HG03521 (cell line): Measurements from ENCODE around the gene ZBTB32.
"Not testable (repeated sequence)": the region's sequence is repeated elsewhere in the genome, so short reads cannot be mapped to it uniquely, and the experiment has no call there.

Source experiments
- ATAC-seq: cut with Tn5 transposase; IDR thresholded peaks from one replicate; pipeline ENCODE4 v1.9.1; 2021; ENCODE audit warnings: mild to moderate bottlenecking, moderate library complexity; ENCODE audit not compliant: unreplicated experiment

Gene ZBTB32, protein sequence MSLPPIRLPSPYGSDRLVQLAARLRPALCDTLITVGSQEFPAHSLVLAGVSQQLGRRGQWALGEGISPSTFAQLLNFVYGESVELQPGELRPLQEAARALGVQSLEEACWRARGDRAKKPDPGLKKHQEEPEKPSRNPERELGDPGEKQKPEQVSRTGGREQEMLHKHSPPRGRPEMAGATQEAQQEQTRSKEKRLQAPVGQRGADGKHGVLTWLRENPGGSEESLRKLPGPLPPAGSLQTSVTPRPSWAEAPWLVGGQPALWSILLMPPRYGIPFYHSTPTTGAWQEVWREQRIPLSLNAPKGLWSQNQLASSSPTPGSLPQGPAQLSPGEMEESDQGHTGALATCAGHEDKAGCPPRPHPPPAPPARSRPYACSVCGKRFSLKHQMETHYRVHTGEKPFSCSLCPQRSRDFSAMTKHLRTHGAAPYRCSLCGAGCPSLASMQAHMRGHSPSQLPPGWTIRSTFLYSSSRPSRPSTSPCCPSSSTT

DNA sequence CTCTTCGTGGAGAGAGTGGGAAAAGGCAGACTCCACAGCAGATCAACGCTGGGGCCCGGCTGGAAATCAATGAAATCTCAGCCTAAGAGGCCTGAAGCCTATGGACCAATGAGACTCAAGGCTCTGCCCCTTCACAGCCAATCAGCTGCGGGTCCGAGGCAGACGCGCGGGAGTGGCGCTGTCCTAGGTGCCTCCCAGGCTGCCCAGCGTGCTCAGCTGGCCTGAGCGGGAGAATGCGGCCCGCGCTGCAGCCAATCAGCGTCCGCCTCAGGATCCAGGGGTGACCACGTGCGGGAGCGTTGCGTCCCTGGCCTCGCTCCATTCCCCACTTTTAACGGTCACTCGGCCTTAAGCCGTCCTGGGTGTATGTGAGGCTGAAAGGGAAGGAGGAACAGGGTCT is at the start of gene ZBTB32:
ZBTB32 (plus strand) TSS at position 341 of the 400 bp plus-strand sequence. CDS start 10,069 bp downstream, outside the sequence.
- ATAC-seq: no peak

DNA sequence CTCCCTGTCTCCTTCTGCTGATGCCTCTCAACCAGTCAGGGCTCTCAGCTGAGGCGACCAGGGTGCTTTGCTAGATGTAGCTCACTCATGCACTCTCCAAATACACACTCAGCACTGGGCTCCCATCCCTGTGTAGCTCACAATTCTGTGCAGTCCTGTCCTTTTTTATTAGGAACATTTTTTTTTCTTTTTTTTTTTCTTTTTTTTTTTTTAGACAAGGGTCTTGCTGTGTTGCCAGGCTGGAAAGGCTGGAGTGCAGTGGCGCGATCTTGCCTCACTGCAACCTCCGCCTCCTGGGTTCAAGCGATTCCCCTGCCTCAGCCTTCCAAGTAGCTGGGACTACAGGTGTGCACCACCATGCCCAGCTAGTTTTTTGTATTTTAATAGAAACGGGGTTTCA is 49.5 kb upstream of the ZBTB32 start:
- ATAC-seq: not testable (repeated sequence)

DNA sequence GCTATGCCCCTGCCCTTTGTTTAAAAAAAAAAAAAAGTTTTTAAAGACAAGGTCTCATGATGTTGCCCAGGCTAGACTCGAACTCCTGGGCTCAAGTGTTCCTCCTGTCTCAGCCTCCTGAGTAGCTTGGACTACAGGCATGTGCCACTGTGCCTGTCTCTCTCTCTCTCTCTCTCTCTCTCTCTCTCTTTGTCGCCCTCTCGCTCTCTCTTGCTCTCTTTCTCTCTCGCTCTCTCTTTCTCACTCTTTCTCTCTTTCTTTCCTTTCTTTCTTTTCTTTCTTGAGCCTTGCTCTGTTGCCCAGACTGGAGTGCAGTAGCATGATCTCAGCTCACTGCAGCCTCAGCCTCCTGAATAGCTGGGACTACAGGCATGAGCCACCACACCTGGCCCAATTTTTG is 48.8 kb upstream of the ZBTB32 start:
- ATAC-seq: no peak

DNA sequence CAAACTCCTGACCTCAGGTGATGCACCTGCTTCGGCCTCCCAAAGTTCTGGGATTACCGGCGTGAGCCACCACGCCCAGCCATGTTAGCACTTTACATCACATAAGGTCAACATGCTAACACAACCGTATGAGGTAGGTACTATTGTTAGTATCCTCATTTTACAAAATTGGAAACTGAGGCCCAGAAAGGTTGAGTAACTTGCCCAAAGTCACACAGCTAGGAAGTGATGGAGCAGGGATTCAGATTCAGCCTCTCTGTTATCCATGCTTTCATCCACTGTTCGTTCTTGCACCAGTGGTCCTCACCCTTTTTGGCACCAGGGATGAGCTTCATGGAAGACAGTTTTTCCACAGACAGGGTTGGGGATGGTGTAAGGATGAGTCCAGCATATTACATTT is 47.7 kb upstream of the ZBTB32 start:
- ATAC-seq: no peak

DNA sequence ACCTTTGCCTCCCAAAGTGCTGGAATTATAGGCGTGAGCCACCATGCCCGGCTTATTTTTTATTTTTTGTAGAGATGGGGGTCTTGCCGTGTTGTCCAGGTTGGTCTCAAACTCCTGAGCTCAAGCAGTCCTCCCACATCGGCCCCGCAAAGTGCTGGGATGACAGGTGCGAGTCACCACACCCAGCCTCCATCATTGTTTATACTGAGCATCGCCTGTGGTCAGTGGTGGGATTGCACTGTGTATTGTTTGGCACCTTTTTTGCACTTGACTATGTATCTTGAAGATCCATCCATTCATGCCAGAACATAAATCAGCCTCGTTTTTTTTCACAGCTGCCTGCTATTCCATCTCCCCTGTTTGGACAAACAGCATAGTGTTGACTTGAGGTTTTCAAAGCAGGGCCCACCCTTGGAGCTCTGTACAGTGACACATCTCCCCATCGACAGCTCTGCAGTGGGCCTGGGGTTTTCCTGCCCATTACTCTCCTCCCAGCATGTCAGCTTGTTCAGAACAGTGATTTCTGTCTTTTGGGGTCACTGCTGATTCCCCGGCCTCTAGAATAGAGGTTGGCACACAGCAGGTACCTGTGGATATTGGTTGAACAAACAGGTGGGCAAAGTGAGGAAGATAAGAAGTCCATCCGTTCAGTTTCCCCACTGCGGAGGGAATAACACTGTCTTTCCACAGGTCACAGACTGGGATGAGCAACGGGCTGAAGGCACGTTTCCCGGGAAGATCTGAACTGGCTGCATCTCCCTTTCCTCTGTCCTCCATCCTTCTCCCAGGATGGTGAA is 46.3 kb upstream of the ZBTB32 start:
- ATAC-seq: no peak

DNA sequence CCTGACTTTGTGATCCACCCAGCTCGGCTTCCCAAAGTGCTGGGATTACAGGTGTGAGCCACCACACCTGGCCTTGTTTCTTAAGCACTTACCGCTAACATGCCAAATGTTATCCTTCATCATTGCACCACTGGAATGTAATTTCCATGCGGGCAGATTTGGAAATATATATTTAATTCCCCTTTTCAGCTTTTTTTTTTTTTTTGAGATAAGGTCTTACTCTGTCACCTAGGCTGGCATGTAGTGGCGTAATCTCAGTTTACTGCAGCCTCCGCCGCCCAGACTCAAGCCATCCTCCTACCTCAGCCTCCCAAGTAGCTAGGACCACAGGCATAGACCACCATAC is 42.4 kb upstream of the ZBTB32 start:
- ATAC-seq: no peak

DNA sequence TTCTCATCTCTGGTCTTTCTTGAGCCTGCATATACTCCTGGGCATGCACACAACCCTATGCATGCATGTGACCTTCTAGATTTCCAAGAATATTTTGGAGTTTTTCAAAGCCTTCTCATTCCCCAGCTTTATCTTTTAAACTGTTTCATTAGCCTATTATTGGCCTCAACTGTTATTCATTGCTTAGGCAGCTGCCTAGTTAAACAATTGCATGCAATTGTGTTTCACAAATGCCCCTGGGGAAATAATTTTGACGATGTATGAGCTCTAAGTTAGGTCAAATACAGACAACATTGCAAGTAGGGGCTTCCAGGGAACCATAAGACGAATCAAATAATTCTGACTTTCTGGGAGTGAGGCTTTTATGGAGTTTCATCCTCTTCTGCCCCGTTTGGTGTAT is 40.4 kb upstream of the ZBTB32 start:
- no peak for ATAC-seq

DNA sequence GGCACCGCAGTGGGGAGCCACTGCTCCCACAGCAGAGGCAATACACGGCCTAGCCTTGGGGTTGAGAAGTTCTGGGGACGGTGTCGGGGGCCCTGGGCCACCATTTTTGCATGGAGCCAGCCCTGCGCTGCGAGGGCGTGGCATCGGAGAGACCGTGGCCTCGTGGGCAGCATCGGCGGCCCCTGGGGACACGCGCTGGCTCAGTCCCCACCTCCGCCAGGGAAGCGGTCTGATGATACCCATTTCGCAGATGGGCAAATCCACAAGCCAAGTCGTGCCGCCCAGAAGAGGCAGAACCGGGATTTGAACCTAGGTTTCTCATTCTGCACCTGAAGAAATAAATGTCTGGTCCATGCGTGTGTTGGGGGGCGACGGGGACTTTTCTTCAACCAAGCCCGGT is 39.2 kb upstream of the ZBTB32 start:
- ATAC-seq: no peak

DNA sequence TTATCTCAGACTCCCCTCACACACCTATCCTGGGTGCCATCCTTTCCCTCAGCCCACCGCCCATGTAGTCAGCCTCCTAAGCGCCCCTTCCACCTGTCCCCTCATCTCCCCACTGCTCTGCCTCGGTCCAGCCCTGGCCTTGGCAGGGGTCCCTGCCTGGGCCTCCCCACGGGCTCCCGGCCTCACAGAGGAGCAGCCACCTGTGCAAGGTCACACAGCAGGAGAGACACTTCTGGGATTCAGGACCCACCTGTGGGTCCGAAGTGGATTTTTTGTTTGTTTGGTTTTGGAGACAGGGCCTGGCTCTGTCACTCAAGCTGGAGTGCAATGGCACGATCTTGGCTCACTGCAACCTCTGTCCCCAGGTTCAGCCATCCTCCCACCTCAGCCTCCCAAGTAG is 38.8 kb upstream of the ZBTB32 start:
- ATAC-seq: no peak

DNA sequence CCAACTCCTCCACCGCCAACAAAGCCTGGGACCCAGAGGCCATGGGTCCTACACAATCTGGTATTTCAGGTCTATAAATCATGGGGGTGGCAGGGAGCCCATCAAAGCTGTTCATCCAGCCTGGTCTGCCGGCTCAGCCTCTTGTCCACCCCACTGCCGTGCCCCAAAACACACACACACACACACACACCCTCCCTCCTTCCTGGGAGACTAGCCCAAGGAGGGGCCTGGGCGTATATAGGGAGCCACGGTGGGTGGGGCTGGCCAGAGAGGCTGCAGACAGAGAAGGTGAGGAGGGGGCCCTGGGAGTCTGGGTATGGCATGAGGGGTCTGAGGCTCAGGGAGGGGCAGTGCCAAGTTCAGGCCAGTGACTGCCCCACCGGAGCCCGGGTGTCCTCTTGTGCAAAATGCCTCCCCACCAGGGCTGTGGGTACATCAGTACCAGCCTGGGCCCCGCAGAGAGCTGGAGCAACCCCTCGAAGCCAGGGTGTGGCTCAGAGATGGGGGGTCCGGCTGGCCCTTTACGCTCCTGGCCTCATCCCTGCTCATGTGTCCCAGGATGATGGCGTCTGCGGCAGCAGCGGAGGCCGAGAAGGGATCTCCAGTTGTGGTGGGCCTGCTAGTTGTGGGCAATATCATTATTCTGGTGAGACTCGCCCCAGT is 38.0 kb upstream of the ZBTB32 start, which contains the start of gene UPK1A:
UPK1A (plus strand) TSS at position 267 of the 663 bp plus-strand sequence; CDS start at position 563, 296 bp downstream.
- ATAC-seq: no peak

DNA sequence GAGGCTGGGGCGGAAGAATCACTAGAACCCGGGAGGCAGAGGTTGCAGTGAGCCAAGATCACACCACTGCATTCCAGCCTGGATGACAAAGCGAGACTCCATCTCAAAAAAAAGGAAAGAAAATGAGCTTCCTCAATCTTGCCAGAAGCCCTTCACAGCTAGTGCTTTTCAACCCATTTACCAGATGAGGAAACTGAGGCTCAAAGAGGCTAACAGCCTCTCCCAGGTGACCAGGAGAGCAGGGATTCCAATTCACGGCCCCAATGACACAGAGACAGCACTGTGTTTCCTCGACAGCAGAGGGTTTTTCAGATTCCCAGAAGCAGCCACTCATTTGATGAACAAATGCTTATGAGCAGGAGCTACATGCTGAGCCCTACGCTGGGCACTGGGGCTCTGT is 34.8 kb upstream of the ZBTB32 start:
- no peak for ATAC-seq

DNA sequence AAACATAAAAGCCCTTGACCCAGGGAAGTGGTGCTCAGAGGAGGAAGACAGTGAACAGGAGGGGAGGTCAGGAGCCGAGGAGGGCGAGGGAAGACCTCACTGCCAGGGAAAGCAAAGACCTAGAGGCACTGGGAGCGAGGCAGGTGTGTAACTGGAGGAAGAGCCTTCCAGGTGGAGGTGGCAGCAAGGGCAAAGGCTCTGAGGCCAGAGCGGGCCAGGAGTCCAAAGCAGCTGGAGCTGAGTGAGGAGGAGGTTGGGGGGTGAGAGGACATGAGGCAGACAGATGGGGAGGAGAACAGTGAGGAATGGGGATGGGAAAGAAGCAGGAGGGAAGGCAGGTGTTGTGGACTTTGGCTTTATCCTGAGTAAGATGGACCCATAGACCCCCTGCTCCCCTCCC is 34.4 kb upstream of the ZBTB32 start:
- no peak for ATAC-seq

DNA sequence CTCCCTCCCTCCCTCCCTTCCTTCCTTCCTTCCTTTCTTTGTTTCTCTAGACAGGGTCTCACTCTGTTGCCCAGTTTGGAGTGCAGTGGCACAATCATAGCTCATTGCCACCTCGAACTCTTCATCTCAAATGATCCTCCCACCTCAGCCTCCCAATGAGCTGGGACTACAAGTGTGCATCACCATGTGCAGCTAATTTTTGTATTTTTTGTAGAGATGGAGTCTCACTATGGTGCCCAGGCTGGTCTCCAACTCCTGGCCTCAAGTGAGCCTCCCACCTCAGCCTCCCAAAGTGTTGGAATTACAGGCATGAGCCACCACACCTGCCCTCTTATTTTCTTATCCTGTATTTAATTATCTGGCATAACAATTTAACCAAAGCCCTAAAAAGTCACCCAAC is 33.7 kb upstream of the ZBTB32 start:
- ATAC-seq: no peak

DNA sequence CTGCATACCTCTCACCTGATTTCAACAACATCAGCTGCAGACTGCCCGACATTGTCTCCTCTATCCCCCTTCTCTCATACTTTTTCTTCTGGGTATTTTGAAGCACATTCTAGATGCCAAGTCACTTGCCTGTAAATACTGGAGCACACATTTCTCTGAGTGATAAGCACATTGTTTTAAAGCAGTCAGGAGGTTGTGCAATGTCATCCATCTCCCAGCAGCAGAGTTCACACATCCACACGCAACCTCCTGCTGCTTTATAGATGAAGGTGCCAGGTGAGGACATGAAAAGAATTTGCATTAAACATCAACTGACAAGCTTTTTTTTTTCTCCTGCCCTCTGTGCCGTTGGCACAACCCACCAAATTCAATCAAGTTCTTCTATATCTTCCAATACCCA is 32.5 kb upstream of the ZBTB32 start:
- no peak for ATAC-seq

DNA sequence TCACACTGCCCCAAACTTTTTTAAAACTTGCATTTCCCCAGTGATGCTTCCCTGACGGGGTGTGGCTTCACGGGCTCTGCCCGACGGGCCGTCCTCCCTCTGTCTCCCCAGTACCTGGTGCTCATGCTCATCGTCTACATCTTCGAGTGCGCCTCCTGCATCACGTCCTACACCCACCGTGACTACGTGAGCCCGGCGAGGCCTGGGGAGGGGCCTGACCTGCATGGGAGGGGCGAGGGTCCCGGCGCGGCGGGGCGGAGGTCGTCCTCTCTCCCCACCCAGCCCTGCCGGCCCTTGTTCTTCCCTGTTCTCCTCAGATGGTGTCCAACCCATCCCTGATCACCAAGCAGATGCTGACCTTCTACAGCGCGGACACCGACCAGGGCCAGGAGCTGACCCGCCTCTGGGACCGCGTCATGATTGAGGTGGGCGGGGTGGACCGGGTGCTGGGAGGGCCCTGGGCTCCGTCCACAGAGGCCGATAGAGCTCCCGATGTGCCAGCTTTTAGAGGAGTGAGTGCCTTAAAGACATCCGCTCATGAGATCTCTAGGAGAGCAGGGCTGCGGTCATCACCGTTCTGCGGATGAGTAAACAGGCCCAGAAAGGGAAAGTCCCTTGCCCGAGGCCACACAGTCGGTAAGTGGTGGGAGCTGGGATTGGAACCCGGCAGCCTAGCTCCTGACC is 31.1 kb upstream of the ZBTB32 start:
- ATAC-seq: no peak

DNA sequence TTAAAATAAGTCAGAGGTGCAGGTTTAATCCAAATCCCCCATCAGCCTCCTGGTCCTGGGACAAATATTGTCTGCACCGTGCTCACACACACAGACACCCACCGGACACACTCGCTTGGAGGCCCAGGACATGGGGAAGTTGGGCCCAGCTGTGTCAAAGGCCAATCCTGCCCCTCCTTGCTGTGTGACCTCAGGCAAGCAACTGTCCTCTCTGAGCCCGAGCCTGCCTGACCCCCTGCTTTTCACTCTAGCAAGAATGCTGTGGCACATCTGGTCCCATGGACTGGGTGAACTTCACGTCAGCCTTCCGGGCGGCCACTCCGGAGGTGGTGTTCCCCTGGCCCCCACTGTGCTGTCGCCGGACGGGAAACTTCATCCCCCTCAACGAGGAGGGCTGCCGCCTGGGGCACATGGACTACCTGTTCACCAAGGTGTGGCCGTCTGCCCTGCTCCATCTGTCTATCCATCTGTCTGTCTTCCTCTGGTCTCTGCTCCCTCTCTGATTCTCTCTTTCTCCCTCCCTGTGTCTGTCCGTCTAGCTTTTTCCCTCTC is 28.7 kb upstream of the ZBTB32 start:
- no peak for ATAC-seq

DNA sequence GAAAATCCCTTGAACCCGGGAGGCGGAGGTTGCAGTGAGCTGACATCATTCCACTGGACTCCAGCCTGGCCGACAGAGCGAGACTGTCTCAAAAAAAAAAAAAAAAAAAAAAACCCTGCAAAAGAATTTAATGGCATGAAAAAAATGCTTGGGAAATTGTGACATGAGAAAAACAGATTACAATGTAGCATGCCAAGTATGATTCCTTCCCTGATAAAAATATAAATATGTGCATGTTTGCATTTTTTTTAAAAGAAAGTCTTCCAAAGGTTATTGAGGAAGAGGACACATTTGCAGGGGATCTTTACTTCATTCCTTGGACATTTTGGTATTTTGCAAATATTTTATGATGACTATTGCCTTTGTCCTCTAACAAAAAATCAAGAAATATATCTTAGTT is 14.5 kb upstream of the ZBTB32 start:
- no peak for ATAC-seq

DNA sequence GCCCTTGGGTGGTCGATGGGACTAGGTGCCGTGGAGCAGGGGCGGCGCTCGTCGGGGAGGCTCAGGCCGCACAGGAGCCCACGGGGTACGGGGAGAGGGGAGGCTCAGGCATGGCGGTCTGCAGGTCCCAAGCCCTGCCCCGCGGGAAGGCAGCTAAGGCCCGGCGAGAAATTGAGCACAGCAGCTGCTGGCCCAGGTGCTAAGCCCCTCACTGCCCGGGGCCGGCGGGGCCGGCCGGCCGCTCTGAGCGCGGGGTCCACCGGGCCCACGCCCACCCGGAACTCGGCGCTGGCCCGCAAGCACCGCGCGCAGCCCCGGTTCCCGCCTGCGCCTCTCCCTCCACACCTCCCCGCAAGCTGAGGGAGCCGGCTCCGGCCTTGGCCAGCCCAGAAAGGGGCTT is 13.3 kb upstream of the ZBTB32 start:
- not testable (repeated sequence) for ATAC-seq

DNA sequence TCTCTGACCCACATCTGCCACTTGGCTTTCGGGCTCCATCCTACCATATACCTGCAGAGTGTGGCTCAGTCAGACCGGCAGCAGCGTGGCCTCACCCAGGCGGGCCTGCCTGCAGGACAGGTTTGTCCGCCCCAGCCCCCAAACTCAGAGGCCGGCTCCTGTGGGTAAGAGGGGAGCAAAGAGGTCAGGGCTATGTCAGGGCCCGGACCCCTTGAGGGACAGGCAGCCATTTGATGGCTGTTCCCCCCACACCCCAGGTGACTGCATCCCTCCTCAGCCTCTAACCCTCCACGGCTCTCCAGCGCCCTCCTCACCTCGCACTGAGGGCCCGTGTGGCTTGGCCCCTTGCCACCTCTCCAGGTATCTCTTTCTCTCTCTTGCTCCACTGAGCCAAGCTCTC is 12.3 kb upstream of the ZBTB32 start:
- ATAC-seq: no peak

DNA sequence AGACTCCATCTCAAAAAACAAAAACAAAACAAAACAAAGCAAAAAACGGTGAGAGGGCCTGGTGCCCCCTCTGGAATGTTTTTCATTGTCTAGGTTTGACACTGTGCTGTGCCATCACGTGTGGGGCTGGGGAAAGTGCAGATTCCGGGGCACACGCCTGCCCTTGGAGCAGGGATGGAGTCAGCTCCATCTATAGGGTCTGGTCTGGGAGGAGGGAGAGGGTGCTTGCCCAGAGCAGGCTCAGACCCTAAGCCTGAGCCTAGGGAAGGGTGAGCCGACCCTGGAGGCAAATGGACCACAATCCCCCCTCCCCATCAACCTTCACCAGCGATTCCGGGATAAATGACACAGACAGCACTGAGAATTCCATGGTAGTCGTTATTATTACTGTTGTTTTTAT is 10.9 kb upstream of the ZBTB32 start:
- no peak for ATAC-seq
